Activated CD4-positive, alpha-beta T cell treated with anti-CD3 and anti-CD28 coated beads, Interleukin-2, Interleukin-6, amounts not matched to agents 100 ng/mL and 50 ng/mL, durations not matched to agents 16 hours and 8 hours (primary cell): ENCODE data around the gene LETM1.

Experiments
- DNase-seq: peaks from one replicate; pipeline ENCODE4 v3.0.0-alpha.2; 2020

LETM1 gene

GRCh38 chr4:1856071-1856942 lies at the start of gene LETM1:
TSS of gene LETM1 (minus strand) at chr4:1856156. CDS start at chr4:1855950, 206 bp downstream.
- peak; percentile 97 for DNase-seq

GRCh38 chr4:1904042-1904441 lies 48.1 kb upstream of the LETM1 start:
- DNase-seq = no peak

GRCh38 chr4:1903035-1903434 lies 47.1 kb upstream of the LETM1 start:
- peak; percentile 20 for DNase-seq

GRCh38 chr4:1902243-1902642 lies 46.3 kb upstream of the LETM1 start:
- DNase-seq = no peak

GRCh38 chr4:1901127-1901526 lies 45.2 kb upstream of the LETM1 start:
- no peak for DNase-seq

- DNase-seq = no peak
Measured at GRCh38 chr4:1900624-1901023, 44.7 kb upstream of the LETM1 start.

- no peak for DNase-seq
Measured at GRCh38 chr4:1900087-1900433, 44.1 kb upstream of the LETM1 start.

- DNase-seq = peak; percentile 85
Measured at GRCh38 chr4:1899149-1900086, 43.5 kb upstream of the LETM1 start.

GRCh38 chr4:1898681-1899080 lies 42.7 kb upstream of the LETM1 start:
- no peak for DNase-seq

- no peak for DNase-seq
Measured at GRCh38 chr4:1898007-1898406, 42.1 kb upstream of the LETM1 start.

- DNase-seq = no peak
Measured at GRCh38 chr4:1896658-1896991, 40.7 kb upstream of the LETM1 start.

- no peak for DNase-seq
Measured at GRCh38 chr4:1895971-1896657, 40.2 kb upstream of the LETM1 start.

- DNase-seq = no peak
Measured at GRCh38 chr4:1890979-1891570, 35.1 kb upstream of the LETM1 start.

GRCh38 chr4:1887052-1887451 lies 31.1 kb upstream of the LETM1 start:
- no peak for DNase-seq

- DNase-seq = no peak
Measured at GRCh38 chr4:1885414-1885813, 29.5 kb upstream of the LETM1 start.

- no peak for DNase-seq
Measured at GRCh38 chr4:1883583-1883982, 27.6 kb upstream of the LETM1 start.

GRCh38 chr4:1882850-1883271 lies 26.9 kb upstream of the LETM1 start:
- DNase-seq = no peak

GRCh38 chr4:1880332-1880731 lies 24.4 kb upstream of the LETM1 start:
- DNase-seq = no peak

- no peak for DNase-seq
Measured at GRCh38 chr4:1879485-1879884, 23.5 kb upstream of the LETM1 start.

- DNase-seq = no peak
Measured at GRCh38 chr4:1874201-1874600, 18.2 kb upstream of the LETM1 start.

- no peak for DNase-seq
Measured at GRCh38 chr4:1873776-1874175, 17.8 kb upstream of the LETM1 start.

GRCh38 chr4:1873291-1873690 lies 17.3 kb upstream of the LETM1 start:
- DNase-seq = peak; percentile 56

GRCh38 chr4:1872870-1873269 lies 16.9 kb upstream of the LETM1 start:
- peak; percentile 86 for DNase-seq
